Left lung (tissue), 10 donors: ENCODE data around the gene LRFN4. TPM values are rescaled to one million over a fixed set of nuclear protein-coding genes. Genes with fewer than 3 reads are reported as not detected.

Experiments used
- ATAC-seq: fragments of 200-7000 bp; cut with Tn5 transposase; one replicate; pipeline ENCODE4 v1.9.1; 2020; ENCODE audit warnings: moderate library complexity
- DNase-seq, 4 donors: peaks; one replicate each; pipeline ENCODE4 v3.0.0-alpha.2; 2013 to 2020
- H3K27ac ChIP-seq, 2 donors: fragments of 200-600 bp; sonication (generic) in 1 of 2; one replicate each; pipeline versions ENCODE4 v1.5.0 to v1.8.0; 2020 to 2021
- H3K27me3 ChIP-seq, 2 donors: fragments of 200-600 bp; sonication (generic) in 1 of 2; one replicate each; pipeline versions ENCODE4 v1.5.0 to v1.8.0; 2020 to 2021
- H3K36me3 ChIP-seq, 2 donors: fragments of 200-600 bp; sonication (generic) in 1 of 2; one replicate each; pipeline versions ENCODE4 v1.5.0 to v1.8.0; 2020 to 2021
- H3K4me1 ChIP-seq, 2 donors: fragments of 200-600 bp; one replicate each; pipeline ENCODE4 v1.8.0; 2021
- H3K4me3 ChIP-seq, 2 donors: fragments of 200-600 bp; sonication (generic) in 1 of 2; one replicate each; pipeline versions ENCODE4 v1.5.0 to v1.8.0; 2020 to 2021; ENCODE audit warnings: mild to moderate bottlenecking in 1 of 2
- H3K9me3 ChIP-seq, 2 donors: fragments of 200-600 bp; sonication (generic) in 1 of 2; one replicate each; pipeline versions ENCODE4 v1.5.0 to v1.8.0; 2020 to 2021
- intact Hi-C, 2 donors: fragments of 100-400 bp; cut with DNase I; formaldehyde crosslinking; loops; one replicate each; pipeline versions ENCODE4 v1.11.2 to v1.14.2; 2022
- polyA plus RNA-seq, 6 donors: library from polyadenylated mRNA; unstranded; fragments of 120-200 nt; gene quantifications; one replicate each; pipeline ENCODE4 v1.2.1, GENCODE V29; 2013; ENCODE audit not compliant: insufficient read length in 6 of 6
- total RNA-seq, 2 donors: library from RNA; stranded (reverse); fragmentation: NEBNext Ultra II Directional; extraction: Animal tissue kit (Norgen Biotek cat#: 25700); gene quantifications; one replicate each; pipeline ENCODE4 v1.2.1, GENCODE V29; 2021
- TF ChIP-seq, protein P1 (sequence below), 2 donors: fragments of 200-600 bp; sonication (generic) in 1 of 2; IDR thresholded peaks; one replicate each; pipeline versions ENCODE4 v1.5.0 to v1.8.0; 2021; ENCODE audit warnings: antibody characterized with exemption in 2 of 2
- donor health status: DM: no; HTN: yes; CAD: no.
- donor health status: DM: no; HTN: no; CAD: no.

Gene LRFN4
- total and polyA plus RNA-seq, 8 donors = 6.1 to 21.1 (median 11.9) TPM

DNA sequence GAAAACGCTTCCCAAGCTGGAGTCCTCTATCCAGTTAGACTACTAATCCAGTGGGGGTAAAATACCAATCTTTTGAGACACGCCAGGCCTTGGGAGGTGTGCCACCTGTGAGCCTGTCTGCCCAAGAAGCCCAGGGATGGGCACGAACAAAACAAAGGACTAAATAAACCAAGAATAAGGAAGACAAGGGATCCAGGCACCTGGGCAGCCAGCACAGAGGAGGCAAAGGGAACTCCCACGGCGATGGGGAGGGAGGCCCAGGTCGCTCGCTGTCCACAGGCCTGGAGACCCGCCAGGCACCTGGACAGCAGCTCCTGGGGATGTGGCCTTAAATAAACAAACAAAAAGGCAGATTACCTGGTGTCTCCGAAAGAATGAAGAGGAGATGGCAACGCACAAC is 31.4 kb downstream of the LRFN4 start:
- DNase-seq (no peak), ATAC-seq (no peak)
- Histone ChIP-seq H3K9me3 (no peaks in the 10 kb centered on the region), H3K27me3 (no peaks in the 10 kb centered on the region), H3K4me1 (no peaks in the 10 kb centered on the region), H3K36me3 (no peaks in the 10 kb centered on the region), H3K4me3 (no peak overlapping the region), H3K27ac (no peak overlapping the region)
- TF ChIP-seq, protein P1, sequence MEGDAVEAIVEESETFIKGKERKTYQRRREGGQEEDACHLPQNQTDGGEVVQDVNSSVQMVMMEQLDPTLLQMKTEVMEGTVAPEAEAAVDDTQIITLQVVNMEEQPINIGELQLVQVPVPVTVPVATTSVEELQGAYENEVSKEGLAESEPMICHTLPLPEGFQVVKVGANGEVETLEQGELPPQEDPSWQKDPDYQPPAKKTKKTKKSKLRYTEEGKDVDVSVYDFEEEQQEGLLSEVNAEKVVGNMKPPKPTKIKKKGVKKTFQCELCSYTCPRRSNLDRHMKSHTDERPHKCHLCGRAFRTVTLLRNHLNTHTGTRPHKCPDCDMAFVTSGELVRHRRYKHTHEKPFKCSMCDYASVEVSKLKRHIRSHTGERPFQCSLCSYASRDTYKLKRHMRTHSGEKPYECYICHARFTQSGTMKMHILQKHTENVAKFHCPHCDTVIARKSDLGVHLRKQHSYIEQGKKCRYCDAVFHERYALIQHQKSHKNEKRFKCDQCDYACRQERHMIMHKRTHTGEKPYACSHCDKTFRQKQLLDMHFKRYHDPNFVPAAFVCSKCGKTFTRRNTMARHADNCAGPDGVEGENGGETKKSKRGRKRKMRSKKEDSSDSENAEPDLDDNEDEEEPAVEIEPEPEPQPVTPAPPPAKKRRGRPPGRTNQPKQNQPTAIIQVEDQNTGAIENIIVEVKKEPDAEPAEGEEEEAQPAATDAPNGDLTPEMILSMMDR (IDR thresholded peaks at IDR 0.05) = no peak
- intact Hi-C loops = no loop called here

DNA sequence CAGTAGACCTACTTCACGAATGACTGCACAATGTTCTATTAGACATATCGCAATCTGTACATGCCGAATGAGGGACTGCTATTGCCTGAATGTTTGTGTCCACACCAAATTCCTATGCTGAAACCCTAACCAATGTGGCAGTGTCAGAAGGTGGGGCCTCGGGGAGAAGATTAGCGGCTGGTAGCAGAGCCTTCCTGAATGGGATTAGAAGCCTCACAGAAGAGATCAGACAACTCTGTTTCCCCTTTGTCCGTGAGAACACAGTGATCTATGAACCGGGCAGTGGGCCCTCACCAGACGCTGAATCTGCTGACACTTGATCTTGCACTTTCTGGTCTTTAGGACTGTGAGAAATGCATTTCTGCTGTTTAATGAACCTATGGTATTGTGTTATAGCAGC is 33.1 kb downstream of the LRFN4 start:
- no peak overlapping the region for H3K27ac ChIP-seq
- ATAC-seq (no peak), DNase-seq (no peak)
- no peaks in the 10 kb centered on the region for H3K9me3 ChIP-seq
- TF ChIP-seq, protein P1 (IDR thresholded peaks at IDR 0.05) = no peak
- H3K4me3 ChIP-seq = no peak overlapping the region
- H3K36me3 ChIP-seq = no peaks in the 10 kb centered on the region
- no peaks in the 10 kb centered on the region for H3K27me3 ChIP-seq
- intact Hi-C loops = no loop called here
- no peaks in the 10 kb centered on the region for H3K4me1 ChIP-seq

DNA sequence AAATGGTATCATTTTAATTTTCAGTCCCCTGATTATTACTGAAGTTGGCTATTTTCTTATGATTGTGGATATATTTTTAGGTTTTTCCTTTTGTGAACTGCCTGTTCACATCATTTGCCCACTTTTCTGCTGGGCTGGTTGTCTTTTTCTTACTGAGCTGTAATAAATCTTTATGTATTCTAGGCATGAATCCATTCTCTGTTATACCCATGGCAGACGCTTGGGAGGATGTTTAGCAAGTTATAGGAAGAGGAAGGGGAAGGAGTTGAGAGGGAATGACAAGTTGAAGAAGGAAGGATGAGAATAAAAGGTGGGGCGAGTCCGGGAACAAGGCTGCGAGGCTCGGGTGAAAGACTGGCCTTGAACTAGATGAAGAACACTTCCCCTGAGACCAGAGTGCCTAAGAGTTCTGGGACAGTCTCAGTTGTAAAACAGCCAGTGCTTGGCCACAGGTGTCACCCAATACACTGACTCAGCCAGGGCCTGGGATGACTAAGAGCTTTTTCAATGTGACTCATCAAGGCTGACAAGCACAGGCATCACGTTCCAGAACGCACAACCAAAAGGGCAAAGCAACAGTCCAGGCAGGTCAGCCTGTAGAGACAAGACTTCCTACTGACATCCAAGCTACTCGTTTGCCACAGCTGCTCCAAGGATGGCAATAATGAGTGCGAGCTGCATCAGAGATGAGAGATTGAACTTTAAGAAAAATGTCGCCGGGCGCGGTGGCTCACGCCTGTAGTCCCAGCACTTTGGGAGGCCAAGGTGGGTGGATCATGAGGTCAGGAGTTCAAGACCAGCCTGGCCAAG is 35.2 kb downstream of the LRFN4 start:
- Histone ChIP-seq H3K27ac (no peak overlapping the region), H3K9me3 (no peaks in the 10 kb centered on the region), H3K4me1 (no peaks in the 10 kb centered on the region), H3K4me3 (no peak overlapping the region), H3K27me3 (no peaks in the 10 kb centered on the region), H3K36me3 (no peaks in the 10 kb centered on the region)
- intact Hi-C loops = no loop called here
- DNase-seq (peak in 1 of 4 donors; percentile 46), ATAC-seq (peak; percentile 88)
- TF ChIP-seq, protein P1 (IDR thresholded peaks at IDR 0.05) = no peak

DNA sequence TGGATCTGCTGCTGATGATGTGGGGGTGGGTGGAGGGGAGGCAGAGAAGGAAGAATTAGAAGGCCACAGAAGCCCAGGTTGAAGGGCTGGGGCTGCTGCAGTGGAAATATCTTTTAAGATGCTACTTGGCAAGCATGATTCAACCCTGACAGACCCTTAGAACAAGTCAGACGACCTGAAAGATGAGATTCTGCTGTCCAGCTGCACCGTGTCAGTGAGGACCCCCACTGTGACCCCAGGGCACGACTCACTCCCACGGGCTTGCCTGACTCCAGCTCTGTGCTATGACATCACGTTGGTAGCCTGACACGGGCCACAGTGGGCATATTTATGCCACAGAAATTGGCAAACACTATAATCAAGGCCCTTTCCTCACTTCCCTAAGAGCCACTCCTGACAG is 36.0 kb downstream of the LRFN4 start:
- H3K27me3 ChIP-seq = no peaks in the 10 kb centered on the region
- no peak for DNase-seq

DNA sequence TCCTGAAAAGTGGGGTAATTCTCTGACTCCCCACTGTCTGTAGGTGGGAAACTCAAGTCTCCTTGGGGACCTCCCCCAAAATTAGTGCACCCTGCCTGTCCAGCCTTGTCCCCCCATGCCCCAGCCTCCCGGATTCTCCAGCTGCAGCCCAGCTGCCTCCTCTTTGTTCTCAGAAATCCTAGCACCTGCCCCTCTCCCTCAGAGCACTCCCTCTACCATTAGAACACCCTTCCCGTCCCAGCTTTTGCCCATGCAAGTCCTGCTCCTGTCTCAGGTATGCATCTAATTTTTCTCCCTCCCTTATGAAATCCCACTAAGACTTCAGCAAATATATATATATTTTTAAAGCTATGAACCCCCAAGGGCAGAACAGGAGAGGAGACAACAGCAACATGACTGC is 37.3 kb downstream of the LRFN4 start:
- TF ChIP-seq, protein P1 (IDR thresholded peaks at IDR 0.05) = no peak
- Histone ChIP-seq H3K4me3 (no peak overlapping the region), H3K9me3 (no peaks in the 10 kb centered on the region), H3K27me3 (no peaks in the 10 kb centered on the region), H3K36me3 (no peaks in the 10 kb centered on the region), H3K27ac (no peak overlapping the region), H3K4me1 (no peaks in the 10 kb centered on the region)
- intact Hi-C loops = no loop called here
- ATAC-seq = no peak
- no peak for DNase-seq

More for the DNA sequence above, 36.0 kb downstream of the LRFN4 start:
- Histone ChIP-seq H3K4me3 (no peak overlapping the region), H3K36me3 (no peaks in the 10 kb centered on the region), H3K27ac (no peak overlapping the region), H3K9me3 (no peaks in the 10 kb centered on the region), H3K4me1 (no peaks in the 10 kb centered on the region)
- TF ChIP-seq, protein P1 (IDR thresholded peaks at IDR 0.05) = no peak
- intact Hi-C loops = no loop called here
- no peak for ATAC-seq
